ENCODE data around the gene C19orf33. TPM values are rescaled to one million over a fixed set of nuclear protein-coding genes. Genes with fewer than 3 reads are reported as not detected.

Gene C19orf33
- total and polyA plus RNA-seq, 5 donors from 2014 or later, result not detected

Other genes starting within 250 kb of the C19orf33 start
- gene DPF1, start 80.0 kb upstream of the C19orf33 start, total RNA-seq, result not detected
- gene DPF1, start 80.0 kb upstream of the C19orf33 start, polyA plus RNA-seq, result not detected
- 1.2 TPM for gene PPP1R14A, start 47.9 kb upstream of the C19orf33 start, total RNA-seq
- gene PPP1R14A, start 47.9 kb upstream of the C19orf33 start, polyA plus RNA-seq, result not detected
- gene SPINT2, start 39.7 kb upstream of the C19orf33 start, total RNA-seq, result 15.6 TPM
- gene SPINT2, start 39.7 kb upstream of the C19orf33 start, polyA plus RNA-seq, result 10 to 100 TPM; 36.0 to 70.4 (median 53.5) TPM
- gene YIF1B, start 11.7 kb downstream of the C19orf33 start, total RNA-seq, result 22.9 TPM
- 10 to 100 TPM; 34.4 to 47.7 (median 36.8) TPM for gene YIF1B, start 11.7 kb downstream of the C19orf33 start, polyA plus RNA-seq
- 8.7 TPM for gene KCNK6, start 15.6 kb downstream of the C19orf33 start, total RNA-seq
- gene KCNK6, start 15.6 kb downstream of the C19orf33 start, polyA plus RNA-seq, result 1 to 10 TPM; 2.6 to 4.6 (median 2.7) TPM
- gene CATSPERG, start 31.6 kb downstream of the C19orf33 start, total RNA-seq, result 12.6 TPM
- gene CATSPERG, start 31.6 kb downstream of the C19orf33 start, polyA plus RNA-seq, result 1 to 10 TPM; 1.0 to 4.3 (median 1.9) TPM
- 104 TPM for gene PSMD8, start 70.3 kb downstream of the C19orf33 start, total RNA-seq
- 100 to 1,000 TPM; 177 to 254 (median 222) TPM for gene PSMD8, start 70.3 kb downstream of the C19orf33 start, polyA plus RNA-seq
- 0.91 TPM for gene GGN, start 83.8 kb downstream of the C19orf33 start, total RNA-seq
- gene GGN, start 83.8 kb downstream of the C19orf33 start, polyA plus RNA-seq, result not detected
- gene SPRED3, start 84.4 kb downstream of the C19orf33 start, total RNA-seq, result 1.3 TPM
- under 1 TPM in 3 of 4 donors, not detected in 1; 0.06 to 0.13 (median 0.07) TPM for gene SPRED3, start 84.4 kb downstream of the C19orf33 start, polyA plus RNA-seq
- 41.3 TPM for gene FAM98C, start 98.8 kb downstream of the C19orf33 start, total RNA-seq
- gene FAM98C, start 98.8 kb downstream of the C19orf33 start, polyA plus RNA-seq, result 10 to 100 TPM; 17.2 to 20.8 (median 19.8) TPM
- gene RASGRP4, start 122.0 kb downstream of the C19orf33 start, total RNA-seq, result 10.9 TPM
- gene RASGRP4, start 122.0 kb downstream of the C19orf33 start, polyA plus RNA-seq, result 1 to 10 TPM; 1.6 to 9.3 (median 5.0) TPM
- 4.9 TPM for gene RYR1, start 129.4 kb downstream of the C19orf33 start, total RNA-seq
- under 1 TPM; 0.07 to 0.65 (median 0.34) TPM for gene RYR1, start 129.4 kb downstream of the C19orf33 start, polyA plus RNA-seq